H1 (cell line): ENCODE data around the gene SPHKAP. TPM values are rescaled to one million over a fixed set of nuclear protein-coding genes. Genes with fewer than 3 reads are reported as not detected.

Experiments used
- CTCF ChIA-PET: fragments of 300-600 bp; sonication (Branson Sonifier 250); formaldehyde crosslinking; loops from one replicate; lab custom pipeline; 2021; ENCODE audit not compliant: partially characterized antibody; lab: Charles Lee
- POLR2A ChIA-PET: fragments of 300-600 bp; sonication (Branson Sonifier 250); formaldehyde crosslinking; loops from one replicate; lab custom pipeline; 2021; ENCODE audit warnings: inconsistent platforms; ENCODE audit not compliant: partially characterized antibody; lab: Charles Lee
- DNase-seq, 2 experiments: peaks; one replicate each; pipeline versions ENCODE4 v3.0.0 to v3.0.0-alpha.2; 2010 to 2022; ENCODE audit warnings: low spot score in 2 of 2, low read depth in 1 of 2, mixed read lengths in 1 of 2
- FAIRE-seq: peaks from 2 replicates; lab custom pipeline; 2011; peaks lifted over from hg19 to GRCh38; lab: Jason Lieb, UNC
- H2AFZ ChIP-seq: 2 replicates; pipeline ENCODE4 v1.8.1; 2012; ENCODE audit warnings: low read length, inconsistent platforms
- H2AK5ac ChIP-seq: 2 replicates; pipeline ENCODE4 v1.6.1; 2013; ENCODE audit warnings: low read depth, low read length
- H2BK120ac ChIP-seq: replicated peaks from 2 replicates; pipeline ENCODE3; 2013; ENCODE audit warnings: low read depth, low read length, inconsistent platforms
- H2BK12ac ChIP-seq: 2 replicates; pipeline ENCODE4 v1.6.1; 2013; ENCODE audit warnings: low read depth, low read length
- H2BK15ac ChIP-seq: 2 replicates; pipeline ENCODE4 v1.6.1; 2013; ENCODE audit warnings: low read length
- H2BK20ac ChIP-seq: 2 replicates; pipeline ENCODE4 v1.6.1; 2013; ENCODE audit warnings: low read length
- H2BK5ac ChIP-seq: 2 replicates; pipeline ENCODE4 v1.6.1; 2013; ENCODE audit warnings: low read depth, low read length
- H3K14ac ChIP-seq: 2 replicates; pipeline ENCODE4 v1.6.1; 2013; ENCODE audit warnings: inconsistent platforms; ENCODE audit not compliant: insufficient read length
- H3K18ac ChIP-seq: 2 replicates; pipeline ENCODE4 v1.6.1; 2013; ENCODE audit warnings: low read length; ENCODE audit errors: extremely low read depth
- H3K23ac ChIP-seq: 2 replicates; pipeline ENCODE4 v1.6.1; 2013; ENCODE audit warnings: inconsistent platforms; ENCODE audit not compliant: insufficient read length
- H3K23me2 ChIP-seq: 2 replicates; pipeline ENCODE4 v1.6.1; 2013; ENCODE audit warnings: low read depth, low read length
- H3K27ac ChIP-seq: 2 replicates; pipeline ENCODE4 v1.6.1; 2011; ENCODE audit warnings: low read depth, low read length, inconsistent platforms
- H3K27me3 ChIP-seq, 4 experiments: replicated peaks in 1 of 4; 1 replicate in 1 of 4; 2 replicates in 3 of 4; pipeline versions ENCODE4 v1.6.1 to v1.8.1; 2011 to 2013; ENCODE audit warnings: low read length in 3 of 4, mild to moderate bottlenecking in 3 of 4, inconsistent platforms in 2 of 4, mixed read lengths in 2 of 4, moderate library complexity in 1 of 4; ENCODE audit not compliant: control insufficient read depth in 3 of 4, insufficient read depth in 3 of 4; ENCODE audit errors: extremely low read depth in 1 of 4
- H3K36me3 ChIP-seq, 4 experiments: 2 replicates each; pipeline versions ENCODE4 v1.6.1 to v1.8.1; 2011 to 2013; ENCODE audit warnings: mild to moderate bottlenecking in 4 of 4, low read length in 3 of 4, moderate library complexity in 2 of 4, control low read depth in 1 of 4, inconsistent platforms in 1 of 4; ENCODE audit not compliant: insufficient read depth in 4 of 4, control insufficient read depth in 2 of 4
- H3K4ac ChIP-seq: replicated peaks from 2 replicates; pipeline ENCODE3; 2013; ENCODE audit warnings: low read length, low read depth, mixed read lengths, inconsistent platforms; ENCODE audit not compliant: insufficient read length
- H3K4me1 ChIP-seq, 4 experiments: replicated peaks in 1 of 4; 1 replicate in 1 of 4; 2 replicates in 3 of 4; pipeline versions ENCODE4 v1.6.1 to v1.8.1; 2011 to 2013; ENCODE audit warnings: low read length in 3 of 4, inconsistent platforms in 2 of 4, mixed read lengths in 1 of 4; ENCODE audit not compliant: insufficient read depth in 4 of 4, control insufficient read depth in 3 of 4
- H3K4me2 ChIP-seq, 2 experiments: 2 replicates each; pipeline versions ENCODE4 v1.6.1 to v1.8.1; 2011 to 2013; ENCODE audit warnings: low read depth in 2 of 2, low read length in 2 of 2, control low read depth in 1 of 2, inconsistent platforms in 1 of 2, mild to moderate bottlenecking in 1 of 2; ENCODE audit not compliant: insufficient read depth in 1 of 2
- H3K4me3 ChIP-seq, 4 experiments: fragments of 200-600, 300-600 bp in 1 of 4; sonication (generic), shearing (Covaris generic), sonication (Bioruptor Twin) in 1 of 4; 2 replicates each; pipeline versions ENCODE4 v1.5.1 to v1.8.1; 2011 to 2016; ENCODE audit warnings: low read length in 4 of 4, low read depth in 3 of 4, control low read depth in 2 of 4, inconsistent platforms in 2 of 4, mild to moderate bottlenecking in 2 of 4, mixed read lengths in 1 of 4, moderate library complexity in 1 of 4; ENCODE audit not compliant: insufficient read depth in 2 of 4; ENCODE audit errors: extremely low read depth in 1 of 4
- H3K56ac ChIP-seq: replicated peaks from 2 replicates; pipeline ENCODE3; 2013; ENCODE audit warnings: low read depth, mild to moderate bottlenecking, mixed read lengths, low read length, inconsistent platforms; ENCODE audit not compliant: insufficient read length
- H3K79me1 ChIP-seq: 2 replicates; pipeline ENCODE4 v1.6.1; 2013; ENCODE audit warnings: low read depth, low read length, control low read depth
- H3K79me2 ChIP-seq, 2 experiments: 2 replicates each; pipeline versions ENCODE4 v1.6.1 to v1.8.1; 2012 to 2013; ENCODE audit warnings: low read length in 2 of 2, mild to moderate bottlenecking in 2 of 2, inconsistent platforms in 1 of 2; ENCODE audit not compliant: insufficient read depth in 2 of 2, control insufficient read depth in 1 of 2
- H3K9ac ChIP-seq, 4 experiments: replicated peaks in 1 of 4; 1 replicate in 1 of 4; 2 replicates in 3 of 4; pipeline versions ENCODE4 v1.6.1 to v1.8.1; 2011 to 2013; ENCODE audit warnings: low read depth in 3 of 4, low read length in 3 of 4, control low read depth in 2 of 4, mild to moderate bottlenecking in 2 of 4, moderate library complexity in 2 of 4, inconsistent platforms in 1 of 4; ENCODE audit errors: extremely low read depth in 1 of 4
- H3K9me3 ChIP-seq, 2 experiments: 2 replicates each; pipeline versions ENCODE4 v1.6.1 to v1.8.1; 2012 to 2013; ENCODE audit warnings: mild to moderate bottlenecking in 2 of 2, moderate library complexity in 2 of 2, control low read depth in 1 of 2, inconsistent platforms in 1 of 2, low read depth in 1 of 2, low read length in 1 of 2, mixed read lengths in 1 of 2; ENCODE audit not compliant: insufficient read depth in 2 of 2
- H4K20me1 ChIP-seq, 2 experiments: replicated peaks in 1 of 2; 2 replicates each; pipeline versions ENCODE3 to v1.8.1; 2011 to 2013; ENCODE audit warnings: inconsistent platforms in 2 of 2, low read length in 2 of 2, mild to moderate bottlenecking in 1 of 2; ENCODE audit not compliant: insufficient read depth in 2 of 2, control insufficient read depth in 1 of 2
- H4K5ac ChIP-seq: 2 replicates; pipeline ENCODE4 v1.6.1; 2013; ENCODE audit warnings: low read length, low read depth, mixed read lengths, inconsistent platforms; ENCODE audit not compliant: insufficient read length
- H4K8ac ChIP-seq: 2 replicates; pipeline ENCODE4 v1.8.0; 2013; ENCODE audit warnings: mild to moderate bottlenecking, moderate library complexity, low read length, inconsistent platforms; ENCODE audit not compliant: insufficient read depth; ENCODE audit errors: extremely low read depth
- H4K91ac ChIP-seq: replicated peaks from 2 replicates; pipeline ENCODE3; 2013; ENCODE audit warnings: low read length, mixed read lengths, inconsistent platforms; ENCODE audit not compliant: insufficient read length
- GTF2F1 ChIP-seq: IDR thresholded peaks from 2 replicates; pipeline ENCODE4 v1.6.1; 2012; ENCODE audit warnings: low read depth, low read length, improper control_type of control experiment, borderline replicate concordance
- TBP ChIP-seq: IDR thresholded peaks from 2 replicates; pipeline ENCODE4 v1.6.1; 2011; ENCODE audit warnings: low read depth, low read length, improper control_type of control experiment
- WGBS, 2 experiments: shearing (Covaris generic) in 1 of 2; methylation state at CpG; one replicate each; pipeline versions ENCODE4 v1.1.6 to v1.1.7; 2013 to 2015; ENCODE audit warnings: low lambda C conversion rate in 2 of 2, mixed read lengths in 2 of 2, inconsistent platforms in 1 of 2, low coverage in 1 of 2, missing lambda C conversion rate in 1 of 2; ENCODE audit not compliant: insufficient replicate concordance in 2 of 2, insufficient coverage in 1 of 2, insufficient read length in 1 of 2; ENCODE audit errors: extremely low coverage in 1 of 2, missing lambda C conversion rate in 1 of 2; 5-methylcytosine and 5-hydroxymethylcytosine counted together
- polyA plus RNA-seq, 7 experiments: library from polyadenylated mRNA; depleted of rRNA in 3 of 7; stranded (reverse) in 5 of 7; unstranded in 2 of 7; fragments of >200 nt in 5 of 7; fragments of 200-250 nt in 2 of 7; gene quantifications; 1 replicate in 5 of 7; 2 replicates in 1 of 7; 4 replicates in 1 of 7; pipeline versions ENCODE4 v1.2.1 to v1.2.3, GENCODE V29; 2011 to 2013; ENCODE audit warnings: missing spikeins in 2 of 7, mixed read lengths in 2 of 7
- total RNA-seq: library from RNA; stranded (reverse); fragmentation: NEBNext Ultra II Directional; extraction: Animal tissue kit (Norgen Biotek cat#: 25700); gene quantifications from 2 replicates; pipeline ENCODE4 v1.2.1, GENCODE V29; 2021

SPHKAP gene
- total and polyA plus RNA-seq, 2 of the 8 experiments (the other 6 are each of a cell fraction or from before 2014, with no cell fraction given): 0.02 TPM; not detected in 1

DNA sequence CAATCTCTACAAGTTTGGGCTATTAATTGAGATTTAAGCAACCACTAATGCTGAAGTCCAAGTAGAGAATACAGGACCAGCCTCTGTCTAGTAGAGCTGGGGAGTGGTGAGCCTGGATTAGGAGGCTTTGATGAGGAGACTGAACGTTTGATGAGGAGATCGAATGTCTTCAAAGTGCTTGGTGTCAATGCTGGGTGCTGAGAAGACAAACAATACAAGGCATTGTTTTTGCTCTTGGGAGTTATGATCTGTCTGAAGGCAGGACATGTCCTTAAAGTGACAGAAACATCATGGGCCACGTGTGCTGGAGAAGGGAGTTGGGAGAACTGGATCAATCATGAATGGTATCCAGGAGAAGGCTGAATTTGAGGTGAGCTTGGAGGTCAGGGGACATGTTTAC lies 143.6 kb downstream of the SPHKAP start:
- Histone ChIP-seq H4K8ac (no peak overlapping the region), H3K18ac (no peak overlapping the region), H3K4me3 (no peak overlapping the region), H3K56ac (no peak overlapping the region), H3K4ac (no peak overlapping the region), H3K4me2 (no peak overlapping the region), H2AK5ac (no peak overlapping the region), H3K79me1 (no peaks in the 10 kb centered on the region), H3K27ac (no peak overlapping the region), H3K36me3 (no peaks in the 10 kb centered on the region), H2BK12ac (no peak overlapping the region), H3K23ac (no peak overlapping the region), H3K79me2 (no peaks in the 10 kb centered on the region), H2BK5ac (no peak overlapping the region), H3K14ac (no peak overlapping the region), H4K5ac (no peak overlapping the region), H4K91ac (no peak overlapping the region), H2BK20ac (no peak overlapping the region), H2BK120ac (no peak overlapping the region), H3K9ac (no peak overlapping the region), H4K20me1 (no peaks in the 10 kb centered on the region), H3K27me3 (no peaks in the 10 kb centered on the region), H2BK15ac (no peak overlapping the region), H2AFZ (no peak overlapping the region), H3K9me3 (no peaks in the 10 kb centered on the region), H3K23me2 (no peaks in the 10 kb centered on the region), H3K4me1 (no peaks in the 10 kb centered on the region)
- 96% methylated on average over 3 of the region's 3 CpGs; no CpG with 5 or more reads in 1 of the 2 experiments for WGBS, 2 experiments
- POLR2A ChIA-PET: no interaction called here
- FAIRE-seq (no peak), DNase-seq (no peak)
- TF ChIP-seq GTF2F1 (no peak), TBP (no peak)
- CTCF ChIA-PET: interaction anchor here (1.1 to 4.4 kb wide), 4 partner anchors 11 to 617 kb away, joined by 3 to 24 read pairs (median 14); no protein-coding TSS in a partner anchor
